Astrocyte (in vitro differentiated cells and primary cell): Measurements from ENCODE around the gene TSPEAR. TPM values are rescaled to one million over a fixed set of nuclear protein-coding genes. Genes with fewer than 3 reads are reported as not detected.

Experiments
- DNase-seq: peaks from one replicate; pipeline ENCODE4 v3.0.0-alpha.2; 2010; ENCODE audit warnings: low read depth
- FAIRE-seq: peaks from 2 replicates; lab custom pipeline; 2011; peaks lifted over from hg19 to GRCh38; lab: Jason Lieb, UNC
- H2AFZ ChIP-seq: 2 replicates; pipeline ENCODE4 v1.6.0; 2012; ENCODE audit warnings: low read depth, low read length, inconsistent platforms
- H3K27ac ChIP-seq: 2 replicates; pipeline ENCODE4 v1.5.1; 2011; ENCODE audit warnings: low read depth, low read length, inconsistent platforms
- H3K27me3 ChIP-seq: 2 replicates; pipeline ENCODE4 v1.6.0; 2011; ENCODE audit warnings: low read length, inconsistent platforms; ENCODE audit not compliant: insufficient read depth
- H3K36me3 ChIP-seq: 2 replicates; pipeline ENCODE4 v1.5.1; 2011; ENCODE audit warnings: low read length, inconsistent platforms; ENCODE audit not compliant: insufficient read depth
- H3K4me1 ChIP-seq: 2 replicates; pipeline ENCODE4 v1.5.1; 2011; ENCODE audit warnings: low read length, inconsistent platforms; ENCODE audit not compliant: insufficient read depth
- H3K4me2 ChIP-seq: 2 replicates; pipeline ENCODE4 v1.6.0; 2012; ENCODE audit warnings: low read length, inconsistent platforms
- H3K4me3 ChIP-seq: 2 replicates; pipeline ENCODE4 v1.5.1; 2011; ENCODE audit warnings: low read depth, mild to moderate bottlenecking, low read length, inconsistent platforms; ENCODE audit not compliant: insufficient read depth
- H3K79me2 ChIP-seq: 2 replicates; pipeline ENCODE4 v1.6.0; 2012; ENCODE audit warnings: mild to moderate bottlenecking, low read length, inconsistent platforms; ENCODE audit not compliant: insufficient read depth
- H3K9ac ChIP-seq: 2 replicates; pipeline ENCODE4 v1.6.0; 2012; ENCODE audit warnings: mild to moderate bottlenecking, low read length, inconsistent platforms
- H3K9me3 ChIP-seq: 2 replicates; pipeline ENCODE4 v1.5.1; 2012; ENCODE audit warnings: low read depth, mild to moderate bottlenecking, low read length, inconsistent platforms; ENCODE audit not compliant: insufficient read depth
- H4K20me1 ChIP-seq: 2 replicates; pipeline ENCODE4 v1.6.0; 2012; ENCODE audit warnings: low read length, inconsistent platforms; ENCODE audit not compliant: insufficient read depth
- H3K27ac Mint-ChIP-seq: one replicate; pipeline ENCODE4 v1.8.0; 2021; ENCODE audit warnings: mild to moderate bottlenecking, mixed read lengths; ENCODE audit not compliant: unreplicated experiment
- H3K27me3 Mint-ChIP-seq: one replicate; pipeline ENCODE4 v1.8.0; 2021; ENCODE audit warnings: low read depth, mixed read lengths; ENCODE audit not compliant: unreplicated experiment
- H3K36me3 Mint-ChIP-seq: one replicate; pipeline ENCODE4 v1.8.0; 2021; ENCODE audit warnings: low read depth, mixed read lengths; ENCODE audit not compliant: unreplicated experiment
- H3K4me1 Mint-ChIP-seq: one replicate; pipeline ENCODE4 v1.8.0; 2021; ENCODE audit warnings: low read depth, mixed read lengths; ENCODE audit not compliant: unreplicated experiment
- H3K4me3 Mint-ChIP-seq: one replicate; pipeline ENCODE4 v1.8.0; 2021; ENCODE audit warnings: mild to moderate bottlenecking, moderate library complexity, mixed read lengths; ENCODE audit not compliant: unreplicated experiment
- H3K9me3 Mint-ChIP-seq: one replicate; pipeline ENCODE4 v1.8.0; 2021; ENCODE audit warnings: mild to moderate bottlenecking, mixed read lengths; ENCODE audit not compliant: unreplicated experiment
- CTCF ChIP-seq: IDR thresholded peaks from 2 replicates; pipeline ENCODE4 v1.5.1; 2011; ENCODE audit warnings: low read depth, mild to moderate bottlenecking, inconsistent platforms, low read length, moderate library complexity; ENCODE audit not compliant: insufficient read depth
- EZH2 ChIP-seq: IDR thresholded peaks from 2 replicates; pipeline ENCODE4 v1.6.1; 2012; ENCODE audit warnings: mild to moderate bottlenecking, low read length, inconsistent platforms; ENCODE audit not compliant: insufficient read depth
- total RNA-seq: library from RNA; stranded (reverse); gene quantifications from 2 replicates; pipeline ENCODE4 v1.2.1, GENCODE V29; 2021

The TSPEAR gene
- total RNA-seq, 1 donor from 2014 or later: not detected

GRCh38 chr21:44613386-44614155, 97.8 kb downstream of the TSPEAR start:
- H3K9me3 ChIP-seq: peaks cover 9% of the 10 kb centered on the region
- Mint-ChIP-seq H3K9me3 (peaks cover 31% of the 10 kb centered on the region), H3K27ac (no peak overlapping the region), H3K36me3 (peaks cover 2% of the 10 kb centered on the region), H3K4me3 (no peak overlapping the region), H3K27me3 (peaks cover 19% of the 10 kb centered on the region), H3K4me1 (no peaks in the 10 kb centered on the region)
- no peak overlapping the region for H2AFZ ChIP-seq
- H3K9ac ChIP-seq: no peak overlapping the region
- no peaks in the 10 kb centered on the region for H4K20me1 ChIP-seq
- H3K27ac ChIP-seq: no peak overlapping the region
- no peak overlapping the region for H3K4me3 ChIP-seq
- no peak overlapping the region for H3K4me2 ChIP-seq
- TF ChIP-seq CTCF (no peak), EZH2 (no peak)
- no peaks in the 10 kb centered on the region for H3K27me3 ChIP-seq
- no peaks in the 10 kb centered on the region for H3K36me3 ChIP-seq
- H3K79me2 ChIP-seq: no peaks in the 10 kb centered on the region
- no peaks in the 10 kb centered on the region for H3K4me1 ChIP-seq
- DNase-seq (no peak), FAIRE-seq (no peak)

GRCh38 chr21:44612669-44613229, 98.6 kb downstream of the TSPEAR start:
- Histone ChIP-seq H3K36me3 (no peaks in the 10 kb centered on the region), H3K4me3 (no peak overlapping the region)

More at GRCh38 chr21:44612669-44613229, 98.6 kb downstream of the TSPEAR start:
- Mint-ChIP-seq H3K4me1 (no peaks in the 10 kb centered on the region), H3K27ac (no peak overlapping the region), H3K36me3 (peaks cover 2% of the 10 kb centered on the region), H3K4me3 (no peak overlapping the region), H3K9me3 (peaks cover 27% of the 10 kb centered on the region), H3K27me3 (peaks cover 21% of the 10 kb centered on the region)
- H3K79me2 ChIP-seq: no peaks in the 10 kb centered on the region
- FAIRE-seq (no peak), DNase-seq (no peak)
- H3K9me3 ChIP-seq: peaks cover 9% of the 10 kb centered on the region
- no peak overlapping the region for H3K27ac ChIP-seq
- H3K4me2 ChIP-seq: no peak overlapping the region
- TF ChIP-seq EZH2 (no peak), CTCF (no peak)
- no peaks in the 10 kb centered on the region for H3K4me1 ChIP-seq
- no peak overlapping the region for H2AFZ ChIP-seq
- no peaks in the 10 kb centered on the region for H3K27me3 ChIP-seq
- no peaks in the 10 kb centered on the region for H4K20me1 ChIP-seq
- H3K9ac ChIP-seq: no peak overlapping the region
